Calu3 (cell line): ENCODE results near the gene SHCBP1L. TPM values are rescaled to one million over a fixed set of nuclear protein-coding genes. Genes with fewer than 3 reads are reported as not detected.

Source experiments
- BruUV-seq: library from RNA; stranded (reverse); fragments of 400-500 nt; replicated peaks from 2 replicates; lab custom pipeline; 2021; lab: Mats Ljungman, UMichigan
- CTCF ChIA-PET: fragments of 300-600 bp; sonication (Branson Sonifier 250); formaldehyde crosslinking; loops from one replicate; lab custom pipeline; 2022; ENCODE audit warnings: antibody characterized with exemption; lab: Charles Lee
- DNase-seq: peaks from one replicate; pipeline ENCODE4 v3.0.0; 2022
- H3K27ac Mint-ChIP-seq: one replicate; pipeline ENCODE4 v1.8.0; 2022; ENCODE audit warnings: mixed read lengths; ENCODE audit not compliant: unreplicated experiment
- H3K27me3 Mint-ChIP-seq: one replicate; pipeline ENCODE4 v1.8.0; 2022; ENCODE audit warnings: mixed read lengths; ENCODE audit not compliant: unreplicated experiment
- H3K36me3 Mint-ChIP-seq: one replicate; pipeline ENCODE4 v1.8.0; 2022; ENCODE audit warnings: mild to moderate bottlenecking, moderate library complexity, mixed read lengths; ENCODE audit not compliant: insufficient read depth, unreplicated experiment
- H3K4me1 Mint-ChIP-seq: one replicate; pipeline ENCODE4 v1.8.0; 2022; ENCODE audit warnings: mild to moderate bottlenecking, low read depth, mixed read lengths; ENCODE audit not compliant: unreplicated experiment
- H3K4me3 Mint-ChIP-seq: one replicate; pipeline ENCODE4 v1.8.0; 2022; ENCODE audit warnings: mild to moderate bottlenecking, low read depth, moderate library complexity, mixed read lengths; ENCODE audit not compliant: unreplicated experiment
- H3K9me3 Mint-ChIP-seq: one replicate; pipeline ENCODE4 v1.8.0; 2022; ENCODE audit warnings: low read depth, mixed read lengths; ENCODE audit not compliant: unreplicated experiment
- intact Hi-C: fragments of 100-400 bp; cut with micrococcal nuclease; formaldehyde crosslinking; loops from one replicate; pipeline ENCODE4 v1.10.0; 2022; ENCODE audit not compliant: unreplicated experiment
- total RNA-seq: library from RNA; stranded (reverse); gene quantifications from 2 replicates; pipeline ENCODE4 v1.2.3, GENCODE V29; 2022
- TF ChIP-seq, protein P1 (sequence below): fragments of 200-600 bp; IDR thresholded peaks from one replicate; pipeline ENCODE4 v1.8.0; 2022; ENCODE audit warnings: antibody characterized with exemption; ENCODE audit not compliant: unreplicated experiment

Gene SHCBP1L
- total RNA-seq, 1 experiment from 2014 or later: not detected

DNA sequence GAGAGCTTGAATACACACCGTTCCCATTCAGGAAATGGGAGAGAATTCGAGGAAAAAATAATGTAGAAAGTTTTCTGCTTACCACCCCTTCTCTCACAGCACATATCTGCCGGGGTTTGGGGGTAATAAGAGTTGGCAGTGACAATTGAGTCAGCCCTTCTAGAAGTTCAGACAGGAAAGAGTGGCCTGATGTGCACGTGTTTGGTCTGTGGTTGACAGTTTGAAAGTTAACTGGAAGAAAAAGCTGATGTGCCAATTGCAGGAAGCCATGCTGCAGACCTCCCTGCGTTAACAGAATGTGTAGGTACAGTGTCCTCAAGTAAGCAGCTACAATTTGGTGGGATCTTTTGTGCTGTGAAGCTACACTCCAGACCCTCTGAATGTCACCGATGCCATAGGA lies 63.0 kb downstream of the SHCBP1L start:
- TF ChIP-seq, protein P1, sequence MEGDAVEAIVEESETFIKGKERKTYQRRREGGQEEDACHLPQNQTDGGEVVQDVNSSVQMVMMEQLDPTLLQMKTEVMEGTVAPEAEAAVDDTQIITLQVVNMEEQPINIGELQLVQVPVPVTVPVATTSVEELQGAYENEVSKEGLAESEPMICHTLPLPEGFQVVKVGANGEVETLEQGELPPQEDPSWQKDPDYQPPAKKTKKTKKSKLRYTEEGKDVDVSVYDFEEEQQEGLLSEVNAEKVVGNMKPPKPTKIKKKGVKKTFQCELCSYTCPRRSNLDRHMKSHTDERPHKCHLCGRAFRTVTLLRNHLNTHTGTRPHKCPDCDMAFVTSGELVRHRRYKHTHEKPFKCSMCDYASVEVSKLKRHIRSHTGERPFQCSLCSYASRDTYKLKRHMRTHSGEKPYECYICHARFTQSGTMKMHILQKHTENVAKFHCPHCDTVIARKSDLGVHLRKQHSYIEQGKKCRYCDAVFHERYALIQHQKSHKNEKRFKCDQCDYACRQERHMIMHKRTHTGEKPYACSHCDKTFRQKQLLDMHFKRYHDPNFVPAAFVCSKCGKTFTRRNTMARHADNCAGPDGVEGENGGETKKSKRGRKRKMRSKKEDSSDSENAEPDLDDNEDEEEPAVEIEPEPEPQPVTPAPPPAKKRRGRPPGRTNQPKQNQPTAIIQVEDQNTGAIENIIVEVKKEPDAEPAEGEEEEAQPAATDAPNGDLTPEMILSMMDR: no peak
- intact Hi-C loops: loop anchor here (5.0 kb wide), 1 partner anchor 247 kb away; no protein-coding TSS in a partner anchor
- Mint-ChIP-seq H3K27ac (no peak overlapping the region), H3K4me3 (no peak overlapping the region), H3K9me3 (peaks cover 6% of the 10 kb centered on the region), H3K36me3 (peaks cover 48% of the 10 kb centered on the region), H3K4me1 (peaks cover 10% of the 10 kb centered on the region), H3K27me3 (no peaks in the 10 kb centered on the region)
- no peak for DNase-seq
- no TSS peak for BruUV-seq
- CTCF ChIA-PET: no interaction called here

DNA sequence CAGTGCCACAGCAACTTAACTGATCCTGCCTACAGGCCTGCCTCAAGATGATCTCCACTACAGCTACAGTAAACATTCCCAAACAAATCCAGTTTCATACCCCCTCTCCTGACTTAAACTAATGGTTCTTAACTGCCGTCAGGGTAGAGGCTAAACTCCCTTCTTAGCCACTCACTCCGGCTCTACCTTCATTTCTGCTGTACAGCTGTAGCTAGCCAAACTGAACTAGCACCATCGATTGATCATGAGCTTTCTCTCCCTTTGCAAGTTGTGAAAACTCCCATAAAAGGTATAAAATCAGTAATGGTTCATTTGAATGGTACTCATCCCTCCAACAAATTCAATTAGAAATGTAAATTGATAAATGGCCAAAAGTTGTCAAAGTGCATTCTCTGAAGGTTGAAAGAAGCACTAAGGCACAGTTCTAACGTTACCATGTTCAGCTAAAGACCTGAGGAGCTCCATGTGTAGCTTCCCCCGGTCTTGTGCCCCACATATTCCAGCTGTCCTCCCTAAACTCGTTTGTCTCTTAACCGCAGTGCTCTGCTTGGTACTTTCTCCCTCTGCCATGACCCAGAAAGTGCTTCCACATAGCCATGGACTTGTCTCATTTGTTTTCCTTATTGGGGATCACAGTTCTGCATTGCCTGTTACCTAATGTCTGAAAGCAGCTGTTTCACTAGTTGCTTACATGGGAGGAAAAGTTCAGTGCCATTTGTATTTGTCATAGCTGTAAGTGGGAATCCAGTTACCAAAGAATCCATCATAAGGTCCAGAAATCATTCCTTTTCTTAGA lies 64.0 kb downstream of the SHCBP1L start:
- H3K4me1 Mint-ChIP-seq: peaks cover 8% of the 10 kb centered on the region
- no peak overlapping the region for H3K4me3 Mint-ChIP-seq
- peaks cover 58% of the 10 kb centered on the region for H3K36me3 Mint-ChIP-seq
- CTCF ChIA-PET: interaction anchor here (0.6 to 1.6 kb wide), 3 partner anchors 11 to 446 kb away, joined by 3 to 4 read pairs (median 4); no protein-coding TSS in a partner anchor
- intact Hi-C loops: loop anchor here (5.0 kb wide), 1 partner anchor 248 kb away; no protein-coding TSS in a partner anchor
- TF ChIP-seq, protein P1: no peak
- BruUV-seq: no TSS peak
- no peaks in the 10 kb centered on the region for H3K27me3 Mint-ChIP-seq
- no peaks in the 10 kb centered on the region for H3K9me3 Mint-ChIP-seq
- no peak for DNase-seq
- H3K27ac Mint-ChIP-seq: peak overlapping the region; percentile 38

DNA sequence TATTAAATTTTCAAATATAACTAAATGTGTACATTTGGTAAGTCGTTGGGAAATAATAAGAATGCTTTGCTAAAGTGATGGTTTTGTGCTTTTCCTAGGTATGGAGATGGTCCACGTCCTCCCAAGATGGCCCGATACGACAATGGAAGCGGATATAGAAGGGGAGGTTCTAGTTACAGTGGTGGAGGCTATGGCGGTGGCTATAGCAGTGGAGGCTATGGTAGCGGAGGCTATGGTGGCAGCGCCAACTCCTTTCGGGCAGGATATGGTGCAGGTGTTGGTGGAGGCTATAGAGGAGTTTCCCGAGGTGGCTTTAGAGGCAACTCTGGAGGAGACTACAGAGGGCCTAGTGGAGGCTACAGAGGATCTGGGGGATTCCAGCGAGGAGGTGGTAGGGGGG lies 66.0 kb downstream of the SHCBP1L start:
- H3K9me3 Mint-ChIP-seq: no peaks in the 10 kb centered on the region
- TF ChIP-seq, protein P1: no peak
- DNase-seq: no peak
- CTCF ChIA-PET: no interaction called here
- no peak overlapping the region for H3K4me3 Mint-ChIP-seq
- intact Hi-C loops: loop anchor here (5.0 kb wide), 1 partner anchor 250 kb away; no protein-coding TSS in a partner anchor
- peaks cover 76% of the 10 kb centered on the region for H3K36me3 Mint-ChIP-seq
- H3K27me3 Mint-ChIP-seq: no peaks in the 10 kb centered on the region
- no peak overlapping the region for H3K27ac Mint-ChIP-seq
- no TSS peak for BruUV-seq
- no peaks in the 10 kb centered on the region for H3K4me1 Mint-ChIP-seq

DNA sequence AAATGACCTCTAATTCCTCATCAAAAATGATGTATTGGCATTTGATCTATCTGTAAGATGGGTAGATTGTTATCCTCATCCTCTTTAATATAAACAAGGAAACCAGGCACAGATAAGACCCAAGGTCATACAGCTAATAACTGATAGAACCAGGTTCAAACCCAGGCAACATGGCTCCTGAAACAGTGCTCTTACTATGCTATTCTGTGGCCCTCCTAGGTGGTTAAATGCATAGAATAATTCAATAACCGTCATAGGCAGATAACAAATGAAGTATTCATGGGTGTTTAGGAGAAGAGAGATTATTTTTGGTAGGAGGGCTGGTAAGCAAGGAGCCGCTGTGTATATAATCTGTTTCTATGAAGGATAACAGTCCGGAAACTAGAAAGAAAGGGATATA lies 67.4 kb downstream of the SHCBP1L start:
- no peaks in the 10 kb centered on the region for H3K27me3 Mint-ChIP-seq
- no peaks in the 10 kb centered on the region for H3K4me1 Mint-ChIP-seq
- H3K36me3 Mint-ChIP-seq: peaks cover 90% of the 10 kb centered on the region
- CTCF ChIA-PET: no interaction called here
- intact Hi-C loops: loop anchor here (5.0 kb wide), 1 partner anchor 252 kb away; no protein-coding TSS in a partner anchor
- H3K9me3 Mint-ChIP-seq: no peaks in the 10 kb centered on the region
- no peak overlapping the region for H3K4me3 Mint-ChIP-seq
- TF ChIP-seq, protein P1: no peak
- peak overlapping the region; percentile 3 for H3K27ac Mint-ChIP-seq
- no peak for DNase-seq
- no TSS peak for BruUV-seq
